H1 (cell line): Measurements from ENCODE around the gene DYDC1. TPM values are rescaled to one million over a fixed set of nuclear protein-coding genes. Genes with fewer than 3 reads are reported as not detected.

ENCODE experiments used
- polyA plus RNA-seq, 7 experiments: library from polyadenylated mRNA; depleted of rRNA in 3 of 7; stranded (reverse) in 5 of 7; unstranded in 2 of 7; fragments of >200 nt in 5 of 7; fragments of 200-250 nt in 2 of 7; gene quantifications; 1 replicate in 5 of 7; 2 replicates in 1 of 7; 4 replicates in 1 of 7; pipeline versions ENCODE4 v1.2.1 to v1.2.3, GENCODE V29; 2011 to 2013; ENCODE audit warnings: missing spikeins in 2 of 7, mixed read lengths in 2 of 7
- total RNA-seq: library from RNA; stranded (reverse); fragmentation: NEBNext Ultra II Directional; extraction: Animal tissue kit (Norgen Biotek cat#: 25700); gene quantifications from 2 replicates; pipeline ENCODE4 v1.2.1, GENCODE V29; 2021

DYDC1 gene
- total and polyA plus RNA-seq, 2 of the 8 experiments (the other 6 are each of a cell fraction or from before 2014, with no cell fraction given) = not detected

Other genes with a start within 250 kb of the DYDC1 start
- 12.4 and 16.7 TPM in 2 replicates for gene PLAC9, start 224.0 kb downstream of the DYDC1 start, total RNA-seq
- 8.4 and 12.9 TPM in 2 replicates for gene PLAC9, start 224.0 kb downstream of the DYDC1 start, polyA plus RNA-seq (2011; rRNA removed)
- 70.6 and 84.9 TPM in 2 replicates for gene ANXA11, start 151.2 kb downstream of the DYDC1 start, total RNA-seq
- 40.5 and 58.7 TPM in 2 replicates for gene ANXA11, start 151.2 kb downstream of the DYDC1 start, polyA plus RNA-seq (2011; rRNA removed)
- 2.9 and 4.1 TPM in 2 replicates for gene MAT1A, start 67.1 kb downstream of the DYDC1 start, total RNA-seq
- gene MAT1A, start 67.1 kb downstream of the DYDC1 start, polyA plus RNA-seq (2011; rRNA removed) = 4.4 and 6.4 TPM in 2 replicates
- 3.5 and 5.2 TPM in 2 replicates for gene DYDC2, start within 50 bp of the DYDC1 start, total RNA-seq
- gene DYDC2, start within 50 bp of the DYDC1 start, polyA plus RNA-seq (2011; rRNA removed) = 0.88 and 1.5 TPM in 2 replicates
- gene PRXL2A, start 51.8 kb upstream of the DYDC1 start, total RNA-seq = 58.3 and 60.1 TPM in 2 replicates
- gene PRXL2A, start 51.8 kb upstream of the DYDC1 start, polyA plus RNA-seq (2011; rRNA removed) = 9.7 and 13.4 TPM in 2 replicates
- gene TSPAN14, start 97.6 kb upstream of the DYDC1 start, total RNA-seq = 57.8 and 57.9 TPM in 2 replicates
- gene TSPAN14, start 97.6 kb upstream of the DYDC1 start, polyA plus RNA-seq (2011; rRNA removed) = 47.4 and 54.7 TPM in 2 replicates
- gene SH2D4B, start 181.1 kb upstream of the DYDC1 start, total RNA-seq = 0.10 and 0.13 TPM in 2 replicates
- 0.06 TPM in 1 of 2 replicates, not detected in the other for gene SH2D4B, start 181.1 kb upstream of the DYDC1 start, polyA plus RNA-seq (2011; rRNA removed)